ENCODE data around the gene INTS6L.
"Not testable (repeated sequence)": the region's sequence is repeated elsewhere in the genome, so short reads cannot be mapped to it uniquely, and the experiment has no call there.

Gene INTS6L

GRCh38 chrX:135522878-135523693 lies 2.6 kb downstream of the INTS6L start:
- DNase-seq, result no peak

GRCh38 chrX:135528254-135528653 lies 7.8 kb downstream of the INTS6L start:
- DNase-seq, result no peak

GRCh38 chrX:135528756-135529155 lies 8.3 kb downstream of the INTS6L start:
- DNase-seq, result no peak

- no peak for DNase-seq
Measured at GRCh38 chrX:135530097-135530496, 9.6 kb downstream of the INTS6L start.

- no peak for DNase-seq
Measured at GRCh38 chrX:135531813-135532212, 11.4 kb downstream of the INTS6L start.

GRCh38 chrX:135535077-135535940 lies 14.8 kb downstream of the INTS6L start:
- no peak for DNase-seq

GRCh38 chrX:135536877-135537276 lies 16.4 kb downstream of the INTS6L start:
- DNase-seq, result no peak

- no peak for DNase-seq
Measured at GRCh38 chrX:135541351-135541750, 20.9 kb downstream of the INTS6L start.

GRCh38 chrX:135543172-135543571 lies 22.7 kb downstream of the INTS6L start:
- DNase-seq, result no peak

- no peak for DNase-seq
Measured at GRCh38 chrX:135543924-135544323, 23.5 kb downstream of the INTS6L start.

- DNase-seq, result no peak
Measured at GRCh38 chrX:135544338-135544948, 24.0 kb downstream of the INTS6L start.

GRCh38 chrX:135547767-135548166 lies 27.3 kb downstream of the INTS6L start:
- no peak for DNase-seq

- DNase-seq, result no peak
Measured at GRCh38 chrX:135549519-135549918, 29.1 kb downstream of the INTS6L start.

- DNase-seq, result no peak
Measured at GRCh38 chrX:135556055-135556454, 35.6 kb downstream of the INTS6L start.

GRCh38 chrX:135557344-135557743 lies 36.9 kb downstream of the INTS6L start:
- DNase-seq, result no peak

GRCh38 chrX:135572436-135572835 lies 52.0 kb downstream of the INTS6L start:
- no peak for DNase-seq

- DNase-seq, result no peak
Measured at GRCh38 chrX:135581496-135581895, 61.0 kb downstream of the INTS6L start.

- DNase-seq, result no peak
Measured at GRCh38 chrX:135585153-135585552, 64.7 kb downstream of the INTS6L start.

- no peak for DNase-seq
Measured at GRCh38 chrX:135591871-135592270, 71.4 kb downstream of the INTS6L start.

GRCh38 chrX:135594049-135594448 lies 73.6 kb downstream of the INTS6L start:
- DNase-seq, result not testable (repeated sequence)

GRCh38 chrX:135594453-135594852 lies 74.0 kb downstream of the INTS6L start:
- not testable (repeated sequence) for DNase-seq

GRCh38 chrX:135595543-135595942 lies 75.1 kb downstream of the INTS6L start:
- no peak for DNase-seq

- peak; percentile 3 to 48 for DNase-seq
Measured at GRCh38 chrX:135596495-135596894, 76.0 kb downstream of the INTS6L start.

- no peak for DNase-seq
Measured at GRCh38 chrX:135605906-135606305, 85.4 kb downstream of the INTS6L start.
